ENCODE data around the gene PTGIR.
A peak's percentile ranks its signal among the peaks of the same experiment; 100 is the strongest.

The PTGIR gene

GRCh38 chr19:46601318-46602224 lies 23.3 kb downstream of the PTGIR start, which contains the start of gene CALM3:
TSS of gene CALM3 (plus strand) at chr19:46601330. CDS start at chr19:46601435, 105 bp downstream.
- no peak for DNase-seq (ENCODE audit: extremely low read depth in 1 of 2, low read depth in 1 of 2)

GRCh38 chr19:46600384-46601317 lies 24.2 kb downstream of the PTGIR start:
- peak; percentile 92 to 94 for DNase-seq (ENCODE audit: extremely low read depth in 1 of 2, low read depth in 1 of 2)

- DNase-seq (ENCODE audit: extremely low read depth in 1 of 2, low read depth in 1 of 2): no peak
Observed at GRCh38 chr19:46599716-46600373, 25.0 kb downstream of the PTGIR start.

- no peak for DNase-seq (ENCODE audit: extremely low read depth in 1 of 2, low read depth in 1 of 2)
Observed at GRCh38 chr19:46598372-46598917, 26.4 kb downstream of the PTGIR start.

- no peak for DNase-seq (ENCODE audit: extremely low read depth in 1 of 2, low read depth in 1 of 2)
Observed at GRCh38 chr19:46596008-46596407, 28.9 kb downstream of the PTGIR start.

- no peak for DNase-seq (ENCODE audit: extremely low read depth in 1 of 2, low read depth in 1 of 2)
Observed at GRCh38 chr19:46591870-46592269, 33.0 kb downstream of the PTGIR start.

GRCh38 chr19:46591254-46591653 lies 33.6 kb downstream of the PTGIR start:
- DNase-seq (ENCODE audit: extremely low read depth in 1 of 2, low read depth in 1 of 2): no peak

GRCh38 chr19:46587861-46588260 lies 37.0 kb downstream of the PTGIR start:
- DNase-seq (ENCODE audit: extremely low read depth in 1 of 2, low read depth in 1 of 2): no peak

- no peak for DNase-seq (ENCODE audit: extremely low read depth in 1 of 2, low read depth in 1 of 2)
Observed at GRCh38 chr19:46586294-46586693, 38.6 kb downstream of the PTGIR start.

GRCh38 chr19:46585539-46585938 lies 39.4 kb downstream of the PTGIR start:
- DNase-seq (ENCODE audit: extremely low read depth in 1 of 2, low read depth in 1 of 2): no peak

GRCh38 chr19:46580247-46580646 lies 44.6 kb downstream of the PTGIR start:
- no peak for DNase-seq (ENCODE audit: extremely low read depth in 1 of 2, low read depth in 1 of 2)

- no peak for DNase-seq (ENCODE audit: extremely low read depth in 1 of 2, low read depth in 1 of 2)
Observed at GRCh38 chr19:46579361-46579879, 45.5 kb downstream of the PTGIR start.

- DNase-seq (ENCODE audit: extremely low read depth in 1 of 2, low read depth in 1 of 2): no peak
Observed at GRCh38 chr19:46578450-46578849, 46.4 kb downstream of the PTGIR start.

GRCh38 chr19:46574533-46574932 lies 50.4 kb downstream of the PTGIR start:
- DNase-seq (ENCODE audit: extremely low read depth in 1 of 2, low read depth in 1 of 2): no peak

GRCh38 chr19:46573679-46574498 lies 51.0 kb downstream of the PTGIR start:
- no peak for DNase-seq (ENCODE audit: extremely low read depth in 1 of 2, low read depth in 1 of 2)

GRCh38 chr19:46571495-46571894 lies 53.4 kb downstream of the PTGIR start:
- no peak for DNase-seq (ENCODE audit: extremely low read depth in 1 of 2, low read depth in 1 of 2)

All from activated CD8-positive, alpha-beta memory T cell treated with anti-CD3 and anti-CD28 coated beads for 1 hour (primary cell).